NB4 (cell line): ENCODE results near the gene ZCCHC2.

Experiments
- CTCF ChIP-seq: IDR thresholded peaks from one replicate; pipeline ENCODE4 v1.5.1; 2012; ENCODE audit warnings: low read depth, low read length
- MAX ChIP-seq: IDR thresholded peaks from 2 replicates; pipeline ENCODE4 v1.6.1; 2011; ENCODE audit warnings: low read depth, low read length
- MYC ChIP-seq: IDR thresholded peaks from 2 replicates; pipeline ENCODE4 v1.6.1; 2011; ENCODE audit warnings: low read depth, low read length
- POLR2A ChIP-seq: IDR thresholded peaks from 2 replicates; pipeline ENCODE4 v1.6.1; 2011; ENCODE audit warnings: mild to moderate bottlenecking; ENCODE audit not compliant: insufficient read length; ENCODE audit errors: extremely low read depth

- TF ChIP-seq CTCF (no peak), POLR2A (no peak), MYC (no peak), MAX (no peak)
Measured at GRCh38 chr18:62493033-62493862, 29.6 kb upstream of the ZCCHC2 start.
